GM15510 (cell line): ENCODE data around the gene FZR1.

Experiments used
- POLR2A ChIP-seq: IDR thresholded peaks from 3 replicates; pipeline ENCODE4 v1.6.1; 2011; ENCODE audit warnings: borderline replicate concordance; ENCODE audit not compliant: insufficient read length; ENCODE audit errors: extremely low read depth

The FZR1 gene

DNA sequence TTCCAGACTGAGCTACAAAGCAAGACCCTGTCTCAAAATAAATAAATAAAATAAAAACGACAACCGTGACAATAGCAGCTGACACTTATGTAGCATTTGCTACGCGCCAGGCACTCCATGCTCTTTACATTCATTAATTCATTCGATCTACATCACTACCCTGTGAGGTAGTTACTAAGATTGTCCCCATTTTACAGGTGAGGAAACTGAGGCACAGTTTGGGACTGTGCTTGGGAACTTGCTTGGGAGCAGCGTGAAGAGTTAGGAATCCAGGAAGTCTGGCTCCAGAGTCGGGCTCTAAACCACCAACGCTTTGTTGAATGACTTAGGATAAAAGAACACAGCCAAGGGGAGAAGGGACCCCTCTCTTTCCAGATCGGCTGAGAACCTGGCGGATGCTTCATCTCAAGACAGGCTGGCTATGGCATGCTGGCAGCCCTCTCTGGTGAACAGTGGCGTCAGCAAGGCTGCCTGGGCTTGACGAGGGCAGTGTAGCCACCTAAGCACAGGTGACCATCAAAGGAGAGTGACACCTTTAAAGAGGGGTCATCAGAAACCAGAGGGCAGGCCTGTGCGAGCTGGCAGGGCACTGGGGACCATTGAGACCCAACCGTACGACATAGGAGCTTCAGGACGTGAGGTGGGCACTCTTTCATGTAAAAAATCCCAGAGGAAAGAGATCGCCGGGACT, 6.2 kb upstream of the FZR1 start:
- no peak for TF ChIP-seq POLR2A

DNA sequence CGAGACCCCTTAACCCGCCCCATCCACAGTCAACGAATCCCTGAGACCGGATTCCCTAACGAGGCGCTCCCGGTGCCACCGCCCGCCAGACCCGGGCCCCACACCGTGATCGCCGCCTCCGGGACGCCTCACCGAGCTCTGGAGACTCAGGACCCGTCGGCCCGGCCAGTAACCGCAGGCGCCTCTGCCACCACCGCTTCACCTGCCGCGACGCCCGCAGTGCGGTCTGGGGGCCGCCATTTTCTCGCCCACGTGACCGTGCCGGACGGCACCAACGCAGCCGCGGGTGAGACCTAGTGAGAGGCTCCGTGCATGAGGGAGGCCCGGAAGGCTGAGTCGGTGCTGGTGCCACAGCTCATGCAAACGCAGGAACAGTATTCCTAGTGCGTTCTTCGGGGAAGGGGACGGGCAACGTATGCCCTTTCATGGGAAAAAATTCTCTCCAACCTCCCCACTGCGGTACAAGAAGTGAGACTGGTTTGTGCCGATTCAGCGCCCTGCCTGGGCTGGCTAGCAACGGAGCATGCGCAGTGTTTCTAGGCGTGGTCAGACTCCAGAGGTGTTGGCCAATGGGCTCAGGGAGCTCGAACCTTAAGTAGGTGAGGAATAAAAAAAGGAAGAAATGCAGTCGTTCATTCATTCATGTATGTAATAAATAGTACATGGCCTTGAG, 5.5 kb upstream of the FZR1 start, which contains the start of gene DOHH:
DOHH (minus strand) TSS at position 246 of the 673 bp plus-strand sequence. CDS start 3,860 bp downstream, outside the sequence.
- peak; percentile 82 for TF ChIP-seq POLR2A

- no peak for TF ChIP-seq POLR2A
Observed at GRCh38 chr19:3501780-3502179, 4.3 kb upstream of the FZR1 start.

DNA sequence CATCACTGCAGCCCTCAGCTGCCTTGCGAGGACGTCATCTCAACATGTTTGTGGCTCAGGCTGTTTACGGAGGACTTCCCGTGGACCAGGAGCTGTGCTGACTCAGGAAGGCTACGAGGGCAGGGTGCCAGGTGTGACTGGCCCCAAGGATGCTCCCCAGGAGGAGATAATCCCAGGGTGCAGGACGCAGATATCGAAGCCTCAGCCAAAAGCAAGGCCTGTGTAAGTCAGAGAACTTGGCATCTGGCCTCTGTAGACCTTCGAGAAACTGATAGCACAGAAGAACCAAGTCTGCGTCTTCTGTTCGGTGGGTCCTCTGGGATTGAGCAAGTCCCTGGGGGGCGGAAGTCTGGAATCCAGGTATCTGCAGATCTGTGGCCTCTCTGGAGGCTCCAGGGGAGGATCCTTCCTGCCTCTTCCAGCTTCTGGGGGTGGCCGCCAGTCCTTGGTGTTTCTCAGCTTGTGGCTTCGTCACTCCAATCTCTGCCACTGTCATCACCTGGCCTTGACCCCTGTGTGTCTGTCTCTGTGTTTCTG, 3.0 kb upstream of the FZR1 start:
- TF ChIP-seq POLR2A, result no peak

- no peak for TF ChIP-seq POLR2A
Observed at GRCh38 chr19:3504735-3505134, 1.4 kb upstream of the FZR1 start.

DNA sequence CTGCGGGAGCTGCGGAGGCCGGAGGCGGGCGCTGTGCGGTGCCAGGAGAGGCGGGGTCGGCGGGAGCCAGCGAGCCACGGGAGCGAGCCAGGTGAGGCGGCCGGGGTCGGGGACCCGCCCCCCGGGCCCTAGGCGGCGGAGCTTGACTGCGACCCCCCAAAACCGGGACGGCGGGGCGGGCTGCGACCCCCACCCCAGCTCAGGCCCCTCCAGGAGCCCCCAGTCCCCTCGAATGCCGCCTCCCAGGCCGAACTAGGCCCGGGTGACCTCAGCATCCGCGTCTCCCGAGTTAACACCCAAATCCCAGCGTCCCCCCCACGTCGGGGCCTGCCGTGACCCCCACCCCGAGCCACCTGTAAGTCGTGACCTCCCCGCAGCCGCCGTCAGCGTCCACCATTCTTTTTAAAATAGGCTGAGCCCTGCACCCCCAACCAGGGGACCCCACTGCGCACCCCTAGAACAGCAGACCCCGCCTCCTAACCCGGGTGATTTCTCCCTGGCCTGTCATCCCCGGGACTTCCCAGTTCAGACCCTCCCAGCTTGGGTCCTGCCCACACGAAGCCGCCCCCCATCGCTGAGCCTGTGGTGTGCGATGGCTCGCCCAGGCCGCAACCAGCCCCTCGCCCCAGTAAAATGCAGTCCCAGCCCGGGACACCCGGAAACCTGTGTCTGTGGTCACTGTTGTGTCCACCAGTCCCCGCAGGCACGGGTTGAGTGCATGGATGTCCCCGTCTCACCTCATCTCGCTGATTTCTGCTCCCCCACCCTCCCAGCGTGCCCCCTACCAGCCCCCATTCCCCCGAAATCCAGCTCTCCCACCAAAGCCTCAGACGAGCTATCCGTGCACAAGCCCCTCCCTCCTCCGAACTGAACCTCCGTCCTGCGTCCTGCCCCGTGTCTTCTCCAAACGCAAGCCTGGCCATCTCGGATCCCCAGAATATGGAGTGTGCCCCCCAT, 551 bp downstream of the FZR1 start:
- no peak for TF ChIP-seq POLR2A

GRCh38 chr19:3507371-3508120, 1.4 kb downstream of the FZR1 start:
- no peak for TF ChIP-seq POLR2A

DNA sequence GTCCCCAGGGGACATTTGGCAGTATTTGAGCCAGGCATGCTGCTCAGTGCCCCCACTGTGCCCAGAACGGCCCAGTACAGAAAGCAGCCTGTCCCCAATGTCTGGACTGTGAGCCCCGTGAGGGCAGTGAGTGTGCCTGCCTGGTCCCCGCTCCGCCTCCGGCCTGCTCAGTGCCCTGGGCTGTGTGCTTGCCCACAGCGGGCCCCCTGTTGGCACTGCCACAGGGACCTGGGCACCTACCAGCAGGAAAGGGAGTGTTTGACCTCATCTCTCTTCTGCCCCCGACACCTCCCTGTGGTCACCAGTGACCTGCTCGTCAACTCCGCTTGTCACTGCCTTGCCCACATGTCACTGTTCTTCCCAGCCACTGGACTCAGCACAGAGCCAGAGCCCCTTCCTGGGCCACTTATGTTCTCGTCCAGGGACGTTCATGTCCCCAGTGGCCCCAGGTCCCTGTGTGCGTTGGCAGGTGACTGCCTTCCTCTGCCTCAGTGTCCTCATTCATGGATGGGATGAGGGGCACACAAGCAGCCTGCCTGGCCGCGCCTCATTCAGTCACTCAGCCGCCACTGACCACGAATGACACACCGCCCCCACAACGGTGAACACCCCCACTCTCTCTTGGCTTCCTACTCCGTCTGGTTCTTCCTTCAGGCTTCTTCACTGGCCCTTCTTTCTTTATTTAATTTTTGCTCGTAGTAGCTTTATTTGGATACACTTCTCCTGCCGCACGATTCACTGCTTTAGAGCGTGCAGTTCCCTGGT, 2.8 kb downstream of the FZR1 start:
- no peak for TF ChIP-seq POLR2A

GRCh38 chr19:3509566-3509989, 3.5 kb downstream of the FZR1 start:
- TF ChIP-seq POLR2A, result no peak

GRCh38 chr19:3510727-3511126, 4.6 kb downstream of the FZR1 start:
- TF ChIP-seq POLR2A, result no peak

DNA sequence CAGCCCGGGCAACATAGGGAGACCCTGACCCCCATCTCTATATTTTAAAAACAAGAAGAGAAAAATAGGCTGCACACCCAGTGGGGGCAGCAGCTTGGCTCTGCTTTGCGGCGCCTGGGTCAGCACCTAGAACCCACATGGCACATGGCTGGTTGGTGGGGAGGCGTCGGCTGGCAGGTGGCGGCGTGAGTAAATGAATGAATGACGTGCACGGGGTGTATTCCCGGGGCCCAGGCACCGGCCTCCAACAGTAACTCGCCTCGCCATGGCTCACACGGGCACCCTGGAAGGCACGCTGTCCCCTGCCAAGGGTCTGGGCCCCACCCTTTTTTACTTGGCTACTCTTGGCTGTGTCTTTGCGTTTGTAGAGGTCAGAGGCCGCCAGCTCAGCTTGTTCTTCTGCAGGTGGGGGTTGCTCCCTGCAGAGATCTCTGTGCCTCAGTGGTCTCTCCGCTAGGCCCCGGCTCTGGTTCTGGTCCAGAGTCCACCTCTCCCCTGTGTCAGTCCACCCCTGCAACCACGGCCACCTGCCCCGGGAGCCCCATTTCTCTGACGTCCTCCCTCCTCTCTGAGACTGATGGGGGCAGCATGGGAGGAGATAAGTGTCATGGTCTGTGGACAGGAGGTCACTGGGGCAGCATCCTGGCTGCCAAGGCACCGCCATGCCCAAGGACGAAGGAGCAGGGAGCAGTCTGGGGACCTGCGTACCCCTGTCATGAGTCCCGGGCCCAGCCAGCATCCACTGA, 5.6 kb downstream of the FZR1 start:
- TF ChIP-seq POLR2A, result no peak

DNA sequence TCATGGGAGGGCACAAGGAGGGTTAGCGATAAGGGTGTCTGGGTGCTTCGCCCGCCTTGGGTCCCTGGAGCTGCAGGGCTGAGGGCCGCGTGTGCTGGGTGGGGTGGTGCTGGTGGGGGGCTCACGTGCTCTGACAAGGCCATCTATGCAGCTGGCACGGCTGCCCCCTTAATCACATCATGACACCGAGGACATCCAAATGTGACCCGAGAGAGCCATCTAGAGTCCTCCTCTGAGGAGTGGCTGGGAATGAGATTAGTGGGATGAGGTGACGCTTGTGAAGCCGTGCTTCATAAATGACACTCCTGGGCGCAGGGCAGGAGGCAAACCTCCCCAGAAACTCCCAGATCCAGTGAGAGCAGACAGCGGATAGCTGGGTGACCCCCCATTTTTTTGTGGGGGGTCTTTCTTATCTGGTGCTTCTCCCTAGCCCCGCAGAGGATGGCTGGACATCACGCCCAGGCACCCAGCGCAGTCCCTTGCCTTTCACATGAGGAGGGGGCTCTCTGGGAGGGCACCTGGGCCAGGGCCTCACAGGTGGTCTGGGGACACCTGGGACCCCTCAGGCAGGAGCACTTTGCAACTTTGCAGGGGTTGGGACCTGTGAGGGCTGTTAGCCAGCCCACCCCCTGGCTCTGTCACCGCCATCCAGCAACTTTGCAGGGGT, 6.6 kb downstream of the FZR1 start:
- TF ChIP-seq POLR2A, result no peak
